A673 (cell line): ENCODE results near the gene HTR1D. TPM values are rescaled to one million over a fixed set of nuclear protein-coding genes. Genes with fewer than 3 reads are reported as not detected.

ENCODE experiments used
- BruUV-seq: library from RNA; stranded (reverse); fragments of 400-500 nt; replicated peaks from 2 replicates; lab custom pipeline; 2021; lab: Mats Ljungman, UMichigan
- CTCF ChIA-PET: fragments of 300-600 bp; sonication (Branson Sonifier 250); formaldehyde crosslinking; loops from one replicate; lab custom pipeline; 2022; ENCODE audit warnings: antibody characterized with exemption; lab: Charles Lee
- POLR2A ChIA-PET: fragments of 300-600 bp; sonication (Branson Sonifier 250); formaldehyde crosslinking; loops from one replicate; lab custom pipeline; 2022; ENCODE audit warnings: antibody characterized with exemption; ENCODE audit not compliant: low non-redundant PET; lab: Charles Lee
- DNase-seq: peaks from one replicate; pipeline ENCODE4 v3.0.0-alpha.2; 2015; ENCODE audit warnings: low spot score
- H3K27ac ChIP-seq: fragments of 200-600 bp; sonication (generic); 2 replicates; pipeline ENCODE4 v1.5.1; 2016; ENCODE audit warnings: mixed run types, low read depth, mild to moderate bottlenecking, mixed read lengths, antibody characterized with exemption, low read length; ENCODE audit not compliant: poor library complexity, severe bottlenecking
- H3K27me3 ChIP-seq: fragments of 200-600 bp; sonication (generic); replicated peaks from 2 replicates; pipeline ENCODE4 v1.6.1; 2017; ENCODE audit warnings: mixed run types, low read depth, mild to moderate bottlenecking, mixed read lengths, antibody characterized with exemption, low read length; ENCODE audit not compliant: insufficient read depth, poor library complexity
- H3K36me3 ChIP-seq: fragments of 200-600 bp; sonication (generic); 2 replicates; pipeline ENCODE4 v1.6.1; 2016; ENCODE audit warnings: mixed run types, mild to moderate bottlenecking, mixed read lengths, antibody characterized with exemption, low read length; ENCODE audit not compliant: insufficient read depth, poor library complexity, severe bottlenecking
- H3K4me1 ChIP-seq: fragments of 200-600 bp; sonication (generic); 2 replicates; pipeline ENCODE4 v1.6.1; 2017; ENCODE audit warnings: mixed run types, mild to moderate bottlenecking, mixed read lengths, antibody characterized with exemption, low read length; ENCODE audit not compliant: insufficient read depth, poor library complexity, severe bottlenecking
- H3K4me3 ChIP-seq: fragments of 200-600 bp; sonication (generic); 2 replicates; pipeline ENCODE4 v1.5.1; 2016; ENCODE audit warnings: low read depth, mixed run types, mild to moderate bottlenecking, mixed read lengths, low read length; ENCODE audit not compliant: poor library complexity, severe bottlenecking
- H3K9me3 ChIP-seq: fragments of 200-600 bp; sonication (generic); 2 replicates; pipeline ENCODE4 v1.6.1; 2016; ENCODE audit warnings: mixed run types, low read depth, mild to moderate bottlenecking, mixed read lengths, antibody characterized with exemption, low read length; ENCODE audit not compliant: poor library complexity, severe bottlenecking
- EZH2 ChIP-seq: fragments of 200-600 bp; sonication (generic); IDR thresholded peaks from 2 replicates; pipeline ENCODE4 v1.6.1; 2017; ENCODE audit warnings: borderline replicate concordance, low read depth, mild to moderate bottlenecking, mixed read lengths, antibody characterized with exemption, low read length; ENCODE audit not compliant: poor library complexity, severe bottlenecking
- intact Hi-C: fragments of 100-400 bp; cut with micrococcal nuclease; formaldehyde crosslinking; loops from one replicate; pipeline ENCODE4 v1.10.0; 2022; ENCODE audit not compliant: unreplicated experiment
- total RNA-seq: library from RNA; stranded (reverse); gene quantifications from 2 replicates; pipeline ENCODE4 v1.2.3, GENCODE V29; 2021
- TF ChIP-seq, protein P1 (sequence below): fragments of 300-800, 200-600 bp; sonication (generic); conservative IDR thresholded peaks from 2 replicates; pipeline ENCODE4 v1.5.1; 2017; ENCODE audit warnings: low read depth, mild to moderate bottlenecking, antibody characterized with exemption, low read length, moderate library complexity, mixed read lengths

The HTR1D gene
- total RNA-seq, 1 experiment from 2014 or later = 0.13 TPM

DNA sequence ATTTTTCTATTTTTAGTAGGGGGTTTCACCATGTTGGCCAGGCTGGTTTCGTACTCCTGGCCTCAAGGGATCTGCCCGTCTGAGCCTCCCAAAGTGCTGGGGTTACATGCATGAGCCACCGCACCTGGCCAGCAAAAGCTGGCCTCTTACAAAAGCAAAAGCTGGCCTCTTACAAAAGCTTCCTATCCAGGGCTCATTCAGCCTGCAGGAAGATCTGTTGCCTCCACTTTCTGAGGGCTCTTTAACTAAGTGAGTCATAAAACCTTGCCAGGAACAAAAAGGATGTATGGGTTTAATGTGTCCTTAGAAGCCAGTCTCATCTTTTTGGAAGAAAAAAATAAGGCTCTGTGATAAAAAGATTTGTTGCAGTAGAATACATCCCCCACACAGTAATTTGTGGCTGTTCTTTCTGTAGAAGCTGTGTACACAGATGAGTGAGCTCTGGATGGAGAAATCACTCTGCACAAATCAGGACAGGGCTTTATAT lies 15.0 kb downstream of the HTR1D start:
- TF ChIP-seq, protein P1, sequence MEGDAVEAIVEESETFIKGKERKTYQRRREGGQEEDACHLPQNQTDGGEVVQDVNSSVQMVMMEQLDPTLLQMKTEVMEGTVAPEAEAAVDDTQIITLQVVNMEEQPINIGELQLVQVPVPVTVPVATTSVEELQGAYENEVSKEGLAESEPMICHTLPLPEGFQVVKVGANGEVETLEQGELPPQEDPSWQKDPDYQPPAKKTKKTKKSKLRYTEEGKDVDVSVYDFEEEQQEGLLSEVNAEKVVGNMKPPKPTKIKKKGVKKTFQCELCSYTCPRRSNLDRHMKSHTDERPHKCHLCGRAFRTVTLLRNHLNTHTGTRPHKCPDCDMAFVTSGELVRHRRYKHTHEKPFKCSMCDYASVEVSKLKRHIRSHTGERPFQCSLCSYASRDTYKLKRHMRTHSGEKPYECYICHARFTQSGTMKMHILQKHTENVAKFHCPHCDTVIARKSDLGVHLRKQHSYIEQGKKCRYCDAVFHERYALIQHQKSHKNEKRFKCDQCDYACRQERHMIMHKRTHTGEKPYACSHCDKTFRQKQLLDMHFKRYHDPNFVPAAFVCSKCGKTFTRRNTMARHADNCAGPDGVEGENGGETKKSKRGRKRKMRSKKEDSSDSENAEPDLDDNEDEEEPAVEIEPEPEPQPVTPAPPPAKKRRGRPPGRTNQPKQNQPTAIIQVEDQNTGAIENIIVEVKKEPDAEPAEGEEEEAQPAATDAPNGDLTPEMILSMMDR = no peak
- TF ChIP-seq EZH2 = no peak
- Histone ChIP-seq H3K27me3 (no peaks in the 10 kb centered on the region), H3K36me3 (no peaks in the 10 kb centered on the region), H3K4me3 (no peak overlapping the region), H3K4me1 (no peaks in the 10 kb centered on the region), H3K9me3 (no peaks in the 10 kb centered on the region), H3K27ac (no peak overlapping the region)
- CTCF ChIA-PET = no interaction called here
- BruUV-seq = no TSS peak
- POLR2A ChIA-PET = no interaction called here
- intact Hi-C loops = no loop called here
- no peak for DNase-seq

DNA sequence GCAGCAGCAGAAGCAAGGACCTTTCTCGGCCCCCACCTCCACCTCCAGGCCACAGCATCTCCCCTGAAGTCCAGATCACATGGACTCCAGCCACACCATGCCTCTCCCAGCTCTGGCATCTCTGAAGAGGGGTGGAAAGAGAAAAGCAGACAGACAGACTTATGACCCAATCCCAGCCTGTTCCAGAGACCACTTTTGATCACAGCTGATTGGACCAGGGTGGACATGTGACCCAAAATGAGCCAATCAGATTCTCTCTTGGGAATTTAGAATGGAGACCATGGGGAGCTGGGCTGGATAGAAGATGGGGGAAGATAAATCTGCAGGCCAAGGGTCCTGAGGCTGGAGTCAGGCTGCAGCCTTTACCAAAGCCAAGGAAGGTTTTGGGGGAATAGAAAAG lies 16.4 kb downstream of the HTR1D start:
- Histone ChIP-seq H3K4me3 (no peak overlapping the region), H3K27ac (no peak overlapping the region), H3K27me3 (no peaks in the 10 kb centered on the region), H3K36me3 (no peaks in the 10 kb centered on the region), H3K4me1 (no peaks in the 10 kb centered on the region), H3K9me3 (no peaks in the 10 kb centered on the region)
- BruUV-seq = no TSS peak
- intact Hi-C loops = no loop called here
- POLR2A ChIA-PET = no interaction called here
- DNase-seq = no peak
- CTCF ChIA-PET = no interaction called here
- TF ChIP-seq, protein P1 = no peak
- TF ChIP-seq EZH2 = no peak

DNA sequence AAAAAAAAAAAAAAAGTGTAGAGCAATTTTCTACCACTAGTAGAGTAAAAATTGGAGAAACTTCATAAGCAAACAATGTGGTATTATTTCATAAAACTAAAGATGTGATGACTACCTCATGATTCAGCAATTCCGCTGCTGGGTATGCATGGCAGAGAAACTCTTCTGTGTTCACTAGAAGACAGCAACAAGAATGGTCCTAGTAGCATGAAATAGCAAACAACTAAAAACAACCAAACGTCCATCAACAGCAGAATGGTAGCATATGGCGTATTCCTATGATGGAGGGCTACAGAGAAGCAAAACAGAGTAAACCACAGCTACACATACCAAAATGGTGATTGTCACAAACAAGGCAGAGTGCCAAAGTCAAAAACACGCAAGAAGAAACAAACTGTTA lies 18.9 kb downstream of the HTR1D start:
- ChIA-PET CTCF (no interaction called here), POLR2A (no interaction called here)
- no TSS peak for BruUV-seq
- Histone ChIP-seq H3K27ac (no peak overlapping the region), H3K9me3 (no peaks in the 10 kb centered on the region), H3K4me3 (no peak overlapping the region), H3K4me1 (no peaks in the 10 kb centered on the region), H3K36me3 (no peaks in the 10 kb centered on the region), H3K27me3 (no peaks in the 10 kb centered on the region)
- no peak for DNase-seq
- intact Hi-C loops = no loop called here
- TF ChIP-seq, protein P1 = no peak
- no peak for TF ChIP-seq EZH2
